PC-3 (cell line): ENCODE measurements around the gene CD58. TPM values are rescaled to one million over a fixed set of nuclear protein-coding genes. Genes with fewer than 3 reads are reported as not detected.

ENCODE experiments used
- ATAC-seq: fragments of 200-7000 bp; cut with Tn5 transposase; 2 replicates; pipeline ENCODE4 v1.9.1; 2020; ENCODE audit warnings: mild to moderate bottlenecking, moderate library complexity
- BruUV-seq: library from RNA; stranded (reverse); fragments of 400-500 nt; replicated peaks from 2 replicates; lab custom pipeline; 2021; lab: Mats Ljungman, UMichigan
- CTCF ChIA-PET: fragments of 300-600 bp; sonication (Branson Sonifier 250); formaldehyde crosslinking; loops from one replicate; lab custom pipeline; 2022; ENCODE audit warnings: antibody characterized with exemption; lab: Charles Lee
- POLR2A ChIA-PET: fragments of 300-600 bp; sonication (Branson Sonifier 250); formaldehyde crosslinking; loops from one replicate; lab custom pipeline; 2022; ENCODE audit warnings: antibody characterized with exemption; ENCODE audit not compliant: unreplicated experiment; lab: Charles Lee
- DNase-seq: peaks from one replicate; pipeline ENCODE4 v3.0.0-alpha.2; 2015
- H2AFZ ChIP-seq: fragments of 300-600 bp; sonication (generic); 2 replicates; pipeline ENCODE4 v1.6.0; 2016; ENCODE audit warnings: antibody characterized with exemption, low read length
- H3F3A ChIP-seq: fragments of 300-600 bp; sonication (generic); one replicate; pipeline ENCODE4 v1.6.0; 2017; ENCODE audit warnings: antibody characterized with exemption, low read length, control low read depth, mild to moderate bottlenecking; ENCODE audit not compliant: unreplicated experiment
- H3K27ac ChIP-seq: fragments of 300-600 bp; sonication (generic); 2 replicates; pipeline ENCODE4 v1.5.1; 2016; ENCODE audit warnings: mild to moderate bottlenecking, low read length
- H3K27me3 ChIP-seq: fragments of 300-600 bp; sonication (generic); 2 replicates; pipeline ENCODE4 v1.6.1; 2016; ENCODE audit warnings: low read length, mixed read lengths
- H3K36me3 ChIP-seq: fragments of 300-600 bp; sonication (generic); 2 replicates; pipeline ENCODE4 v1.6.1; 2016; ENCODE audit warnings: low read depth, mixed run types, low read length, mixed read lengths
- H3K4me1 ChIP-seq: fragments of 300-600 bp; sonication (generic); 2 replicates; pipeline ENCODE4 v1.5.1; 2016; ENCODE audit warnings: low read length; ENCODE audit not compliant: insufficient read depth
- H3K4me2 ChIP-seq: fragments of 300-600 bp; sonication (generic); 2 replicates; pipeline ENCODE4 v1.6.0; 2016; ENCODE audit warnings: low read length
- H3K4me3 ChIP-seq: fragments of 300-600 bp; sonication (generic); 2 replicates; pipeline ENCODE4 v1.5.1; 2016; ENCODE audit warnings: mild to moderate bottlenecking, low read length, mixed read lengths
- H3K79me2 ChIP-seq: fragments of 300-600 bp; sonication (generic); 2 replicates; pipeline ENCODE4 v1.6.1; 2017; ENCODE audit warnings: low read length, mixed read lengths
- H3K9ac ChIP-seq: fragments of 300-600 bp; sonication (generic); 2 replicates; pipeline ENCODE4 v1.6.0; 2016; ENCODE audit warnings: mild to moderate bottlenecking, low read length
- H3K9me2 ChIP-seq: fragments of 300-600 bp; sonication (generic); replicated peaks from 2 replicates; pipeline ENCODE4 v1.6.1; 2016; ENCODE audit warnings: mixed run types, low read length, mixed read lengths
- H3K9me3 ChIP-seq: fragments of 300-600 bp; sonication (generic); 2 replicates; pipeline ENCODE4 v1.6.1; 2016; ENCODE audit warnings: low read length, mixed read lengths
- H4K20me1 ChIP-seq: fragments of 300-600 bp; sonication (generic); 2 replicates; pipeline ENCODE4 v1.6.1; 2016; ENCODE audit warnings: low read length, mixed read lengths
- CTCF ChIP-seq: fragments of 300-600 bp; sonication (generic); conservative IDR thresholded peaks from 2 replicates; pipeline ENCODE4 v1.5.1; 2017; ENCODE audit warnings: antibody characterized with exemption, low read depth, mild to moderate bottlenecking, low read length
- EZH2 ChIP-seq: fragments of 300-600 bp; sonication (generic); IDR thresholded peaks from one replicate; pipeline ENCODE4 v1.6.1; 2017; ENCODE audit warnings: antibody characterized with exemption, mild to moderate bottlenecking, low read length; ENCODE audit not compliant: unreplicated experiment
- EZH2phosphoT487 ChIP-seq: fragments of 300-600 bp; sonication (generic); IDR thresholded peaks from 2 replicates; pipeline ENCODE4 v1.6.1; 2018; ENCODE audit warnings: mild to moderate bottlenecking, antibody characterized with exemption, low read length, borderline replicate concordance
- intact Hi-C: fragments of 100-400 bp; cut with micrococcal nuclease; formaldehyde crosslinking; loops from 2 replicates; pipeline ENCODE4 v1.9.0; 2023
- total RNA-seq: library from RNA; depleted of rRNA; stranded (reverse); fragments of >200 nt; gene quantifications from 2 replicates; pipeline ENCODE4 v1.2.3, GENCODE V29; 2014

Gene CD58
- total RNA-seq, 1 experiment from 2014 or later: 26.9 TPM

- peak overlapping the region; percentile 60 for H3K4me2 ChIP-seq
- DNase-seq: peak; percentile 95
- no peaks in the 10 kb centered on the region for H3K9me2 ChIP-seq
- H3K9me3 ChIP-seq: no peaks in the 10 kb centered on the region
- H3K27me3 ChIP-seq: no peaks in the 10 kb centered on the region
- H2AFZ ChIP-seq: no peak overlapping the region
- ChIA-PET CTCF (no interaction called here), POLR2A (no interaction called here)
- TF ChIP-seq CTCF (no peak), EZH2 (no peak), EZH2phosphoT487 (no peak)
- H3K4me3 ChIP-seq: no peak overlapping the region
- peak overlapping the region; percentile 27 for H3K9ac ChIP-seq
- no peaks in the 10 kb centered on the region for H4K20me1 ChIP-seq
- ATAC-seq: peak; percentile 75
- peaks cover 74% of the 10 kb centered on the region for H3K4me1 ChIP-seq
- no peaks in the 10 kb centered on the region for H3F3A ChIP-seq
- H3K27ac ChIP-seq: peak overlapping the region; percentile 92
- H3K36me3 ChIP-seq: no peaks in the 10 kb centered on the region
- intact Hi-C loops: loop anchor here (1.0 to 10.0 kb wide), 2 partner anchors 84 to 350 kb away; no protein-coding TSS in a partner anchor
- BruUV-seq: no TSS peak
- no peaks in the 10 kb centered on the region for H3K79me2 ChIP-seq
Observed at GRCh38 chr1:116489231-116489697, 81.6 kb downstream of the CD58 start.

GRCh38 chr1:116488071-116488470, 82.8 kb downstream of the CD58 start:
- no peaks in the 10 kb centered on the region for H3K36me3 ChIP-seq
- H3K79me2 ChIP-seq: no peaks in the 10 kb centered on the region
- BruUV-seq: no TSS peak
- no peak overlapping the region for H3K4me3 ChIP-seq
- no peaks in the 10 kb centered on the region for H4K20me1 ChIP-seq
- no peaks in the 10 kb centered on the region for H3K9me3 ChIP-seq
- peak overlapping the region; percentile 60 for H3K4me2 ChIP-seq
- no peak for ATAC-seq
- H3K9me2 ChIP-seq: no peaks in the 10 kb centered on the region
- DNase-seq: peak; percentile 68
- TF ChIP-seq EZH2phosphoT487: no peak
- no peak for TF ChIP-seq EZH2
- TF ChIP-seq CTCF: no peak
- H3K27me3 ChIP-seq: no peaks in the 10 kb centered on the region
- peak overlapping the region; percentile 92 for H3K27ac ChIP-seq
- intact Hi-C loops: loop anchor here (10.0 kb wide), 1 partner anchor 83 kb away; no protein-coding TSS in a partner anchor
- ChIA-PET CTCF (no interaction called here), POLR2A (no interaction called here)
- H3K9ac ChIP-seq: peak overlapping the region; percentile 27; the same call in 1 of the 2 replicates
- no peaks in the 10 kb centered on the region for H3F3A ChIP-seq
- H2AFZ ChIP-seq: no peak overlapping the region
- H3K4me1 ChIP-seq: peaks cover 74% of the 10 kb centered on the region

GRCh38 chr1:116487583-116487982, 83.2 kb downstream of the CD58 start:
- H3K27me3 ChIP-seq: no peaks in the 10 kb centered on the region
- CTCF ChIA-PET: no interaction called here
- H3K36me3 ChIP-seq: no peaks in the 10 kb centered on the region
- BruUV-seq: no TSS peak
- H3F3A ChIP-seq: no peaks in the 10 kb centered on the region
- peak overlapping the region; percentile 60 for H3K4me2 ChIP-seq
- H3K4me3 ChIP-seq: no peak overlapping the region
- H3K79me2 ChIP-seq: no peaks in the 10 kb centered on the region
- POLR2A ChIA-PET: no interaction called here
- H3K9ac ChIP-seq: no peak overlapping the region
- DNase-seq (no peak), ATAC-seq (no peak)
- H3K9me3 ChIP-seq: no peaks in the 10 kb centered on the region
- H4K20me1 ChIP-seq: no peaks in the 10 kb centered on the region
- TF ChIP-seq CTCF: no peak
- no peak for TF ChIP-seq EZH2
- TF ChIP-seq EZH2phosphoT487: no peak
- peak overlapping the region; percentile 92 for H3K27ac ChIP-seq
- peaks cover 69% of the 10 kb centered on the region for H3K4me1 ChIP-seq
- intact Hi-C loops: loop anchor here (10.0 kb wide), 1 partner anchor 83 kb away; no protein-coding TSS in a partner anchor
- H2AFZ ChIP-seq: no peak overlapping the region
- no peaks in the 10 kb centered on the region for H3K9me2 ChIP-seq
